ENCODE measurements around the gene ITPRIPL2. TPM values are rescaled to one million over a fixed set of nuclear protein-coding genes. Genes with fewer than 3 reads are reported as not detected.
A peak's percentile ranks its signal among the peaks of the same experiment; 100 is the strongest.

Gene ITPRIPL2
- total and polyA plus RNA-seq, 2 of the 13 experiments (the other 11 are each of a cell fraction or from before 2014, with no cell fraction given), result 5.9 to 12.6 TPM

DNA sequence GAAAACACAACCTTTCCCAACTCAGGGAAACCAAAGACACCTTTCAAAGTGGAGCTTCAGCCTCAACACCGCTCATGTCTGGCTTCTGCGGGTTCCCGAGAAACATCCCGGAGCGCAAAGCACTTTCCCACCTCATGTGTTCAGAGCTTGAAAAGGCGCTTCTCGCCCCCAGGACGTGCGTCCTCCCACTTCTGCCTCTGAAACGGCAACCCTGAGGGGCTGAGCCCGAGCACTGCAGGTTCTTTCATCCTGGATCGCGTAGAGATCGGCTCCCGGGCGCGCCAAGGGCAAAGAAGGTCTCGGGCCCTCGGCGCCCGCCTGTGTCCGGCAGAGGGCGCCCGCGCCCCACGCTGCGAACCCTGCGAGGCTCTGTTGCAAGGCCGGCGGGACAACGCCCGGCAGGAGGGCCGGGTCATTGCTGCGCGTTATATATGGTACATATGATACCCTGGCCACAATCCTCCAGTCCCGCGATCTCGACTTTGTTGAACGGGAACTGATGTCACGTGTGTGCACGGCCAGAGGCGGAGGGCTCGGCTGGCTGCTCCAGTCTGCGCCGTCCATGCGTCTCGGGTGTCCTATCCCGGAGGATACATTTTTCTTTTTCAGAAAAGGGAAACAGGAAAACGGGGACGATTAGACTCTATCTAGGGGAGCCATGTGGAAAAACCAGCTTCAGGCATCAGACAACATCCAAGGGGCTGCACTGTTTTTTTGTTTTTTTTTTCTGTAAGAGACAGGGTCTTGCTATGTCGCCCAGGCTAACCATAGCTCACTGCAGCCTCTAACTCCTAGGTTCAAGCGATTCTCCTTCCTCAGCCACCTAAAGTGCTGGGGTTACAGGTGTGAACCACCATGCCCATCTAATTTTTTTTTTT is 27.2 kb upstream of the ITPRIPL2 start (continued):
- TF ChIP-seq ZNF280D (CRISPR knock-in tag; IDR thresholded peaks at IDR 0.05) (peak; percentile 90), ZNF737 (CRISPR knock-in tag; IDR thresholded peaks at IDR 0.05; ENCODE audit: borderline replicate concordance) (no peak), YEATS4 (CRISPR knock-in tag; IDR thresholded peaks at IDR 0.05; ENCODE audit: borderline replicate concordance) (peak; percentile 75; the same call in 1 of the 2 replicates), NFKB2 (CRISPR knock-in tag; IDR thresholded peaks at IDR 0.05; ENCODE audit: borderline replicate concordance) (peak; percentile 97; the same call in 1 of the 2 replicates), ZNF512B (CRISPR knock-in tag; IDR thresholded peaks at IDR 0.05; ENCODE audit: borderline replicate concordance) (no peak; the same call in 1 of the 2 replicates), ZNF567 (CRISPR knock-in tag; IDR thresholded peaks at IDR 0.05; ENCODE audit: borderline replicate concordance) (peak; percentile 74), THAP8 (CRISPR knock-in tag; IDR thresholded peaks at IDR 0.05; ENCODE audit: borderline replicate concordance) (no peak), ZNF761 (CRISPR knock-in tag; conservative IDR thresholded peaks at IDR 0.05) (0 out of 2 replicates have a peak, but pooled peaks have one; percentile 71), ZNF460 (CRISPR knock-in tag; IDR thresholded peaks at IDR 0.05; ENCODE audit: borderline replicate concordance) (no peak; the same call in 1 of the 2 replicates), HDAC1 (CRISPR knock-in tag; IDR thresholded peaks at IDR 0.05) (peak; percentile 89), E2F1 (CRISPR knock-in tag; IDR thresholded peaks at IDR 0.05) (peak; percentile 88), ZNF276 (CRISPR knock-in tag; IDR thresholded peaks at IDR 0.05; ENCODE audit: low read depth) (peak; percentile 96), ZBTB34 (CRISPR knock-in tag; IDR thresholded peaks at IDR 0.05) (no peak), ZNF138 (CRISPR knock-in tag; IDR thresholded peaks at IDR 0.05; ENCODE audit: low read depth) (no peak; the same call in 1 of the 2 replicates)

Data from HepG2 (cell line).